Stimulated activated CD4-positive, alpha-beta T cell treated with anti-CD3 and anti-CD28 coated beads, TNF-alpha, amount 100 ng/mL, for 4 hours (primary cell): ENCODE results near the gene GNG7.
"Not testable (repeated sequence)": the region's sequence is repeated elsewhere in the genome, so short reads cannot be mapped to it uniquely, and the experiment has no call there.

Experiments used
- DNase-seq, 3 experiments: peaks; one replicate each; pipeline ENCODE4 v3.0.0-alpha.2; 2020; ENCODE audit warnings: low read depth in 3 of 3

GNG7 gene

DNA sequence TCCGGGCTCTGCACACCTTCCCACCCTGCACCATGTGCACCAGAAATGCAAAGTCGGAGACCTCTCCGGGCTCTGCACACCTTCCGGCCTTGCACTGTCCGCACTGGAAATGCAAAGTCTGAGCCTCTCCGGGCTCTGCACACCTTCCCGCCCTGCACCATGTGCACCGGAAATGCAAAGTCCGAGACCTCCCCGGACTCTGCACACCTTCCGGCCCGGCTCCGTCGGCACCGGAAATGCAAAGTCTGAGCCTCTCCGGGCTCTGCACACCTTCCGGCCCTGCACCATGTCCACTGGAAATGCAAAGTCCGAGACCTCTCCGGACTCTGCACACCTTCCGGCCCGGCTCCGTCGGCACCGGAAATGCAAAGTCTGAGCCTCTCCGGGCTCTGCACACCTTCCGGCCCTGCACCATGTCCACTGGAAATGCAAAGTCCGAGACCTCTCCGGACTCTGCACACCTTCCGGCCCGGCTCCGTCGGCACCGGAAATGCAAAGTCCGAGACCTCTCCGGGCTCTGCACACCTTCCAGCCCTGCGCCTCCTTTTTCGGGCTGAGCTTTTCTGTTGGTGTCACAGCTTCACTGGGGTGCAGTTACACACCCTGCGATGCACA, 59.3 kb downstream of the GNG7 start:
- not testable (repeated sequence) for DNase-seq

- no peak for DNase-seq
Measured at GRCh38 chr19:2641332-2641698, 61.2 kb downstream of the GNG7 start.

- DNase-seq: no peak
Measured at GRCh38 chr19:2640563-2641331, 61.7 kb downstream of the GNG7 start.

GRCh38 chr19:2639999-2640398, 62.5 kb downstream of the GNG7 start:
- DNase-seq: no peak

GRCh38 chr19:2638417-2638940, 64.0 kb downstream of the GNG7 start:
- no peak for DNase-seq

- DNase-seq: peak; percentile 58 to 64 (median 64)
Measured at GRCh38 chr19:2636897-2637683, 65.4 kb downstream of the GNG7 start.

- no peak for DNase-seq
Measured at GRCh38 chr19:2636141-2636896, 66.2 kb downstream of the GNG7 start.

DNA sequence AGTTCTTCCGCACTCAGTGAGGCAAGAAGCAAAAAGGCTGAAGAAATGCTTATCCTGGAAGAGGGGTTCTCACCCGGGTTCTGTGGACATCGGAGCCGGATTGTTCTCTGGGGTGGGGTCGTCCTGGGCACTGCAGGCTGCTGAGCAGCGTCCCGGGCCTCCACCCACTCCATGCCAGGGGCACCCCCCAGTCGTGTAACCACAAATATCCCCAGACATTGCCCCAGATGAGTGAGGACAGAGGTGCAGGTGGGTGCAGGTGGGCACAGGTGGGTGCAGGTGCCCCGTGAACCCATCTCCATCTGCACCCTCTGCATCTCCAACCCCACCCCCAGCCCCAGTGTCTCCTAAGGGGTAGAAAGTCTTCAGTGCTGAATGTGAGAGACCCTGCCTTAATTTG, 67.5 kb downstream of the GNG7 start:
- DNase-seq: no peak

GRCh38 chr19:2634228-2634951, 68.1 kb downstream of the GNG7 start:
- DNase-seq: no peak

GRCh38 chr19:2633693-2634075, 68.8 kb downstream of the GNG7 start:
- DNase-seq: no peak

DNA sequence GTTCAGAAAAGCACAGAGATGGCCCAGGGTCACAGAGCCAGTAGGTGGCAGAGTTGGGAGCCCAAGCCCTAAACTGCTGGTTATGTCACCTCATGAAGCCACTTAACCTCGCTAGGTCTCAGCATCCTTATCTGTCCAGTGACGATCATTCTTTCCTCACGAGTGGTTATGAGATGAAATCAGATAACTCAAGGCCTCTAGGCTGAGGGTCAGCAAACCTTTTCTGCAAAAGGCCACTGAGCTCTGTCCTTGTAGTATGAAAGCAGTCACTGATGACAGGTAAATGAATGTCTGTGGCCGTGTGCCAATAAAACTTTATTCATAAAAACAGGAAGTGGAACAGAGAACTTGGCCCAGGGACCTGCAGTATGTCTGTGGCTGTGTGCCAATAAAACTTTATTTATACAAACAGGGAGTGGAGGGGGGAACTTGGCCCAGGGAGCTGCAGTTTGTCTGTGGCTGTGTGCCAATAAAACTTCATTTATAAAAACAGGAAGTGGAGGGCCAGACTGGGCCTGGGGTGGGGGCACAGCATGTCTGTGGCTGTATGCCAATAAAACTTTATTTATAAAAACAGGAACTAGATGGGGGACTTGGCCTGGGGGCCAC, 71.2 kb downstream of the GNG7 start:
- no peak for DNase-seq

DNA sequence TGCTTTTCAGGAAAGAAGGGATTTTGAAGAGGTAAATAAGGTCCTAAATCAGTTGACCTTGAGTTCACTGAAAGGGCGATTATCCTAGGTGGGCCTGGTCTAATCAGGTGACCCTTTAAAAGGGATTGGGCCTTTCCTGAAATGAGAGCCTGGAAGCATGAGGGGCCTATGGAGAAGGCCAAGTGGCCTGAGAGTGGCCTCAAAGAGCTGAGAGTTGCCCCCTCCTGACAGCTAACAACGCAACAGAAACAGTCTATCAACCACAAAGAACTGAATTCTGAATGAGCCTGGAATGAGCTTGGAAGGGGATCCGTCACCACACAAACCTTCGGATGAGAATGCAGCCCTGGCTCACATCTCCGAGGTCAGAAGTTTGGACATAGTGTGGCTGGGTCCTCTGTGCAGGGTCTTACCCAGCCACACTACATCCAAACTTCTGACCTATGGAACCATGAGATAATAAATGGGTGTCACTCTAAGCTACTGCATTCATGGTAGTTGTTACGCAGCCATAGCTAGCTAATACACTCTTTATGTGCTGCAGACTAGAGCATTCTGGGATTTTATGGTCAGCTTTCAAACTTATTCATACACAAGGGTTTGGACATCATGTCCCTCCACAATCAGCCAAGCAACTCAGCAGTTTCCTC, 72.0 kb downstream of the GNG7 start:
- no peak for DNase-seq

- no peak for DNase-seq
Measured at GRCh38 chr19:2629491-2630351, 72.8 kb downstream of the GNG7 start.

- no peak for DNase-seq
Measured at GRCh38 chr19:2628597-2628996, 73.9 kb downstream of the GNG7 start.

DNA sequence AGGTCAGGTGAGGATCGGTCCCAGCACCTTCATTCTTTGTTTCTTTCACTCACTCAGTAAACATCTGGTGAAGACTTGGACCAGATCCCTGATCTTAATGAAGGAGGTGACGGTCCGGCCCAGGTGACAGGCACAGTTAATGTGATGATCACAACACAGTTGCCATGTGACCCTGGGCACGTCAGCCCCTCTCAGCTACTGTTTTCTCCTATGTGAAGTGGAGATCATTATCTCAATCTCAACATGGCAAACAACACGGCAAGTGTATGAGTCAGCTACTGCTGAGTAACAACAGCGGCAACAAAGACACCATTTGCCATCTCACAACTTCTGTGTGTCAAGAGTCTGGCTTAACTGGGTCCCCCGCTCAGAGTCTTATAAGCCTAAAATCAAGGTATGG, 74.6 kb downstream of the GNG7 start:
- DNase-seq: no peak

DNA sequence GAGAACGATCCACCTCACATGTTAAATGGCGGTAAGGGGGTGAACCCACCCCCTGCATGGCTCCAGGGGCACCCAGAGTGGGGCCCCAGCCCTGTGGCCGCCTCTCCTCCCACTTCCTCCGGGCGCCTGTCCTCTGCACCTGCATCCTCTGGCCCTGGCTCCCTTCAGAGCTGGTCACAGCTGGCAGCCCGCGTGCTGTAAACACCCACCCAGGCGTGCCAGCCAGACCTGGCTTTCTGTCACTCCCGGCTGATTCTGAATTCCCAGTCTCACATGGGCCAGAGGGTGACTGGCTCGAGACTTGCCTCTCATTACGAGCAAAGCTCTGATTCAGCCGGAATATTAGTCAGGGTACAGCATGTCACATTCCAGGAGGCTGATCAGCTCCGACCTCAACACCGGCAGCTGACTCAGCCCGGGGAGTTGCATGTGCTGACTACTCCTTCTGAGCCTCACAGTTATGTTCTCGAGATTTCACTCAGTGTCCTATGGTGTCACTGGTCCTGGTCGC, 75.1 kb downstream of the GNG7 start:
- DNase-seq: no peak

DNA sequence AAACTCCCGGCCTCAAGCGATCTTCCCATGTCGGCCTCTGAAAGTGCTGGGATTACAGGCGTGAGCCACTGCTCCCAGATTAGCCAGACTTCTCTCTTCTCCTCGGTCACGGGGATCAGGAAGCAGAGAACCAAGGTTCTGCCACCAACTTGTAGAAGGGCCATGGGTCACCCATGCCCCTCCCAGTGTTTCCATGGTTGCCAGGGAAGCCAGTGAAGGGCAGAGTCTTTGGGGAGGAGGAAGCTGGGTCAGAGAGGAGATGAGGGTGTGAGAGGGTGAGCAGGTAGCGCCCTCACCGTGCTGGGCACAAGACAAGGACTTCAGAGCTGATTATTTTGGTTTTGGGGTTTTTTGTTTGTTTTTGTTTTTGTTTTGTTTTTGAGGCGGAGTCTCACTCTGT, 77.1 kb downstream of the GNG7 start:
- DNase-seq: no peak

DNA sequence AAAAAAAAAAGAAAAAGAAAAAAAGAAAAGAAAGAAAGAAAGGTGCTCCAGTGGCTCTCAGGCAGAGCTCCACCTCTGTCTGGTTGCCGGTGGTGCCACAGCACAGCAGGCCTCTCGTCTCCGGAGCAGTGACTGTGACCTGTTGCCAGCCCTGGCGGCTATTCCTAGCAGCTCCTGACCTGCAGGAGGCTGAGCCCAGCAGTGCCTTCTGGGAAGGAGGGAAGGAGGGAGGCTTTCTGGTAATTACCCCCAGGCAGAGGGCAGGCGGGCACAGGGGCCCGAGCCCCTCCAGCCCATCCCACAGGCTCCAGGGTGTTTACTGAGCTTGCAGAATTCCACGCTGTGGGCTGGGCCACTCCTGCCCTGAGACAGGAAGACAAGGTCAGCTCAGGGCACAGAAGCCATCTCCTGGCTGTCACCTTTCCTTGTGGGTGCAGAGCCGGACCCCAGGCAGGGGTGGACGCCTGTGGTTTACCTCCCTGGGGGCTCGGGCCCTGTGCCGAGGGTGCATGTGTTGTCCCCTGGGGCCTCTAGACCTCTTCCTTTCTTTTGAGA, 77.9 kb downstream of the GNG7 start:
- no peak for DNase-seq

DNA sequence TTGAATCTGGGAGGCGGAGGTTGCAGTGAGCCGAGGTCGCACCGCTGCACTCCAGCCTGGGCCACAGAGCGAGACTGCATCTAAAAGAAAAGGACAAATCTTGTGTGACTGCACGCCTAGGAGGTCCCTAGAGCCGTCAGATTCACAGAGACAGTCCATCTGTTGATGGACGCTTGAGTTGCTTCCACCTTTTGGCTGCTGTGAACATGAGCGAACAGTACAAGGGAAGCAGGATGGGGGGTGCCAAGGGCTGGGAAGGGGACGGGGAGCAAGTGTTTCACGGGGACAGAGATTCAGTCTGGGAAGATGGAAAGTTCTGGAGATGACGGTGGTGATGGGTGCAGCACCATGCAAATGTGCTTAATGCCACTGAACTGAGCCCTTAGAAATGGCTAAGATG, 78.7 kb downstream of the GNG7 start:
- no peak for DNase-seq
